ENCODE measurements around the gene NID2. TPM values are rescaled to one million over a fixed set of nuclear protein-coding genes. Genes with fewer than 3 reads are reported as not detected.

Gene NID2
- polyA plus RNA-seq, 1 of the 3 experiments (the other 2 are of a cell fraction), result 22.7 TPM

- no peak for TF ChIP-seq IRF3 (IDR thresholded peaks at IDR 0.05; ENCODE audit: low read depth, low read length)
- no peak for TF ChIP-seq POLR2AphosphoS5 (IDR thresholded peaks at IDR 0.05; ENCODE audit: low read depth, low read length)
- TF ChIP-seq FOXM1 (IDR thresholded peaks at IDR 0.05; ENCODE audit: low read depth), result no peak
These were observed 20.7 kb downstream of the NID2 start (continued) for GRCh38 chr14:52048116-52048515.

- Histone ChIP-seq H3K79me2 (ENCODE audit: insufficient read depth) (peaks cover 63% of the 10 kb centered on the region), H3K9me2 (no peaks in the 10 kb centered on the region), H3K27ac (ENCODE audit: low read depth in 2 of 2, low read length in 1 of 2) (peak overlapping the region in 1 of 2 experiments; percentile 93; a peak in 3 of 4 replicates), H3F3A (replicated peaks; ENCODE audit: insufficient read depth) (peaks cover 15% of the 10 kb centered on the region), H3K4me1 (ENCODE audit: control insufficient read depth in 1 of 2, insufficient read depth in 2 of 2, low read depth in 1 of 2, low read length in 1 of 2) (peaks cover 0 to 32% of the 10 kb centered on the region in 2 experiments; a peak in 3 of 4 replicates), H3K4me3 (ENCODE audit: low read depth in 2 of 2, low read length in 1 of 2) (no peak overlapping the region), H3K9ac (no peak overlapping the region; the same call in 1 of the 2 replicates), H3K9me3 (no peaks in the 10 kb centered on the region), H3K36me3 (replicated peaks in 1 of 2; ENCODE audit: control insufficient read depth in 1 of 2, insufficient read depth in 2 of 2, low read length in 1 of 2) (peaks cover 0 to 5% of the 10 kb centered on the region in 2 experiments), H3K4me2 (no peak overlapping the region; the same call in 1 of the 2 replicates), H3K27me3 (ENCODE audit: insufficient read depth) (no peaks in the 10 kb centered on the region), H2AFZ (ENCODE audit: low read depth) (no peak overlapping the region; the same call in 1 of the 2 replicates), H4K20me1 (ENCODE audit: insufficient read depth) (no peaks in the 10 kb centered on the region)
- no peak for DNase-seq
- WGBS (ENCODE audit: low lambda C conversion rate), result 44% methylated on average over 2 of the region's 2 CpGs
- no peak for TF ChIP-seq GATA2 (CRISPR knock-in tag; IDR thresholded peaks at IDR 0.05)
- no peak for TF ChIP-seq EZH2phosphoT487 (IDR thresholded peaks at IDR 0.05; ENCODE audit: borderline replicate concordance, low read depth)
- no peak for TF ChIP-seq EP300 (IDR thresholded peaks at IDR 0.05; ENCODE audit: borderline replicate concordance in 1 of 2, low read depth in 1 of 2, low read length in 1 of 2)
- no peak for TF ChIP-seq RAD21 (IDR thresholded peaks at IDR 0.05; ENCODE audit: low read length)
- TF ChIP-seq ZBTB33 (IDR thresholded peaks at IDR 0.05; ENCODE audit: borderline replicate concordance, low read depth), result no peak
- TF ChIP-seq GABPA (IDR thresholded peaks at IDR 0.05; ENCODE audit: low read depth), result no peak
- no peak for TF ChIP-seq SMC3 (IDR thresholded peaks at IDR 0.05; ENCODE audit: low read depth, low read length)
- TF ChIP-seq RXRA (IDR thresholded peaks at IDR 0.05; ENCODE audit: borderline replicate concordance, low read depth), result no peak
- TF ChIP-seq SIN3A (IDR thresholded peaks at IDR 0.05; ENCODE audit: borderline replicate concordance, low read depth, low read length), result no peak
- TF ChIP-seq REST (IDR thresholded peaks at IDR 0.05; ENCODE audit: low read depth, low read length), result no peak
- TF ChIP-seq JUND (IDR thresholded peaks at IDR 0.05), result no peak
- TF ChIP-seq RCOR1 (IDR thresholded peaks at IDR 0.05; ENCODE audit: low read length), result no peak
- no peak for TF ChIP-seq TEAD4 (IDR thresholded peaks at IDR 0.05; ENCODE audit: borderline replicate concordance, insufficient read depth)
- no peak for TF ChIP-seq TAF1 (IDR thresholded peaks at IDR 0.05; ENCODE audit: borderline replicate concordance, low read depth, low read length)
- no peak for TF ChIP-seq IRF3 (IDR thresholded peaks at IDR 0.05; ENCODE audit: low read depth, low read length)
- TF ChIP-seq MAX (IDR thresholded peaks at IDR 0.05; ENCODE audit: low read depth), result no peak
- CTCF ChIA-PET, result interaction anchor here (0.9 to 4.8 kb wide), 5 partner anchors 10 to 85 kb away, joined by 3 to 45 read pairs (median 5); partner anchors contain the start of gene NID2
- POLR2A ChIA-PET, result no interaction called here
These were observed 22.4 kb downstream of the NID2 start for GRCh38 chr14:52046376-52046917.

All from SK-N-SH (cell line).